NCI-H524 treated with DMSO at 0.1 percent for 48 hours (cell line): ENCODE results near the gene TECTA.
"Not testable (repeated sequence)": the region's sequence is repeated elsewhere in the genome, so short reads cannot be mapped to it uniquely, and the experiment has no call there.

Experiments used
- DNase-seq: peaks from one replicate; lab custom pipeline; 2025; lab: John Stamatoyannopoulos, UW

Gene TECTA

GRCh38 chr11:121177629-121178028 lies 76.6 kb downstream of the TECTA start:
- not testable (repeated sequence) for DNase-seq

- DNase-seq = no peak
Measured at GRCh38 chr11:121179306-121179705, 78.3 kb downstream of the TECTA start.

- DNase-seq = no peak
Measured at GRCh38 chr11:121180183-121180582, 79.1 kb downstream of the TECTA start.

- no peak for DNase-seq
Measured at GRCh38 chr11:121188776-121189175, 87.7 kb downstream of the TECTA start.

- no peak for DNase-seq
Measured at GRCh38 chr11:121191818-121192217, 90.8 kb downstream of the TECTA start.

GRCh38 chr11:121194731-121195596 lies 93.9 kb downstream of the TECTA start:
- peak; percentile 31 for DNase-seq

GRCh38 chr11:121198491-121198890 lies 97.4 kb downstream of the TECTA start:
- no peak for DNase-seq

- no peak for DNase-seq
Measured at GRCh38 chr11:121199516-121199915, 98.5 kb downstream of the TECTA start.

- DNase-seq = no peak
Measured at GRCh38 chr11:121206810-121207209, 105.8 kb downstream of the TECTA start.

- no peak for DNase-seq
Measured at GRCh38 chr11:121207485-121208115, 106.6 kb downstream of the TECTA start.

- DNase-seq = no peak
Measured at GRCh38 chr11:121210445-121211080, 109.5 kb downstream of the TECTA start.

- DNase-seq = no peak
Measured at GRCh38 chr11:121211626-121212025, 110.6 kb downstream of the TECTA start.

- no peak for DNase-seq
Measured at GRCh38 chr11:121212536-121213361, 111.7 kb downstream of the TECTA start.

GRCh38 chr11:121213362-121213893 lies 112.4 kb downstream of the TECTA start:
- no peak for DNase-seq

GRCh38 chr11:121214861-121215260 lies 113.8 kb downstream of the TECTA start:
- DNase-seq = no peak

GRCh38 chr11:121221496-121222200 lies 120.6 kb downstream of the TECTA start:
- no peak for DNase-seq

GRCh38 chr11:121223161-121223560 lies 122.1 kb downstream of the TECTA start:
- DNase-seq = no peak

GRCh38 chr11:121225382-121225781 lies 124.3 kb downstream of the TECTA start:
- DNase-seq = peak; percentile 47

GRCh38 chr11:121226415-121227263 lies 125.6 kb downstream of the TECTA start:
- no peak for DNase-seq

- DNase-seq = no peak
Measured at GRCh38 chr11:121228851-121229250, 127.8 kb downstream of the TECTA start.
